ENCODE data around the gene DNAJB11.

Gene DNAJB11

DNA sequence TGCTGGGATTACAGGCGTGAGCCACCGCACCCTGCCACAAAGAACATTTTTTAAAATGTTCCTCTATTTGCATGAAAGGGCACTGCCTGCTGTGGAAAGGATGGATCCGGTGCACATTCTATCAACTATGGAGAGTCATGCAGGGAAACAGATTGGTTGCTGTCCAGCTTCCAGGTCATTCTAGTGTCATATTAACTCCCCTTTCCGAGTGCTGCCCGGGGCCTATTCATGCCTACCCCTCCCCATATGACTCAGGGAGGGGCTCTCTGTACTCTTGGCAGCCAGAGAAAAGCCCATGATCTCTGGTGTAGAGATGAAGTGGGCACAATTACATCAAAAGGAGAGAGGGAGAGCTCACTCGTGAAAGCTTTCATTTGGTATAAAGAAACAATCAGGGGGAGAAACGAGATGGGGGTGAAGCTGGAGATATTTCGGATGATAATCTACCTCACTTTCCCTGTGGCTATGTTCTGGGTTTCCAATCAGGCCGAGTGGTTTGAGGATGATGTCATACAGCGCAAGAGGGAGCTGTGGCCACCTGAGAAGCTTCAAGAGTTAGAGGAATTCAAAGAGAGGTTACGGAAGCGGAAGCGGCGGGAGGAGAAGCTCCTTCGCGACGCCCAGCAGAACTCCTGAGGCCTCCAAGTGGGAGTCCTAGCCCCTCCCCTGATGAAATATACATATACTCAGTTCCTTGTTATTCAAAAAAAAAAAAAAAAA lies 26.2 kb downstream of the DNAJB11 start:
- DNase-seq (ENCODE audit: low spot score): no peak

- no peak for DNase-seq (ENCODE audit: low spot score)
Observed at GRCh38 chr3:186598108-186598784, 27.7 kb downstream of the DNAJB11 start.

DNA sequence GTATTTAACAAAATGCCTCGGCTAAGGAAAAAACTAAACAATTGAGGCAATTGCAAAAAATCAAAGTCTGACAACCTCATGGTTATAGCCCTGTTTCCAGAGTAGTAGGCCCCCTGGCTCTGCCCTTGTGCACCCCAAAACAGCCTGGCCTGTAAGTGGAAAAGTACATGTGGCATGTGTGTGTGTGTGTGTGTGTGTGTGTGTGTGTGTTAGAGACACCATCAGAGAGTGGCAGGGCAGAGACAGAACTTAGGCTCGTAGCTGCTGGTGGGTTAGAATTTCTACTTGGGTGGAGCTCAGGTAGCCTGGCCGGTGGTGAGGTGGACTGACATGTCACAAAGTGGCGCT lies 28.2 kb downstream of the DNAJB11 start:
- DNase-seq (ENCODE audit: low spot score): no peak

GRCh38 chr3:186599142-186599784 lies 28.7 kb downstream of the DNAJB11 start:
- DNase-seq (ENCODE audit: low spot score): no peak

- DNase-seq (ENCODE audit: low spot score): no peak
Observed at GRCh38 chr3:186599785-186600166, 29.3 kb downstream of the DNAJB11 start.

- DNase-seq (ENCODE audit: low spot score): no peak
Observed at GRCh38 chr3:186600896-186601295, 30.4 kb downstream of the DNAJB11 start.

DNA sequence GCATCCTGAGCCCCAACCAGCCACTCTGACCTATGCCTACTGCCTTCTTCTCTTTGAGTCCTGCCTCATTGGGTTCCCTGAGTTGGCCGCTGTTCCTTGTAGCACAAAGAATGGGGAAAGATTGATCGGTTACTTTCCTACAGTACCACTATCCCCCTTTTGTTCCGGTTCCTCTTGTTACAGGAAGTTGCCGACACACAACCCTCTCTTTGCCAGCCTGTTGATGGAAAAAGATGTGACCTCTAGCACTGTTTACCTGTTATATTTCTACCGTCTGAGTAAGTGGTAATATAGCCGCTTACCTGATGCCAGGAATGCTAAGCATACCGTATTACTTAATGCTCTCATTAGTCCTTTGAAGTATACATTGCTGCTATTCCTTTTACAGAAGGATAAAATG lies 32.6 kb downstream of the DNAJB11 start:
- DNase-seq (ENCODE audit: low spot score): no peak

DNA sequence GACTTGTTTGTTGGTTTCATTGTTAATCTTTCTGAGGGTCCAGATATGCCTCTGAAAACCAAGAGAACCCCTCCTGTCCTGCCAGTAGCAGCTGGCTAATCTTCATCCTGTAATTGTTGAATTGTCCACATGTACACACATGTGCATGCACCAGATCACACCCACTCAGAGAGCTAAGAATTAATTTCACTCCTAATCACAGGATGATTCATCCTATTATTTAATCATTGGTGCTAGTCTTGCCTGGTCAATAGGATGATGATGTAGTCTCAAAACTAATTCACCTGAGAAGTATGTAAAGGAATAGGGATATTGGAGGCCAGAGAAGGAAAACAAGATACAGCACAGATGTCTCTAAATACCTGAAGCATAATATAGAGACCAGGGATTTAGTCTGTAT lies 34.6 kb downstream of the DNAJB11 start:
- no peak for DNase-seq (ENCODE audit: low spot score)

GRCh38 chr3:186605561-186606545 lies 35.3 kb downstream of the DNAJB11 start:
- DNase-seq (ENCODE audit: low spot score): no peak

DNA sequence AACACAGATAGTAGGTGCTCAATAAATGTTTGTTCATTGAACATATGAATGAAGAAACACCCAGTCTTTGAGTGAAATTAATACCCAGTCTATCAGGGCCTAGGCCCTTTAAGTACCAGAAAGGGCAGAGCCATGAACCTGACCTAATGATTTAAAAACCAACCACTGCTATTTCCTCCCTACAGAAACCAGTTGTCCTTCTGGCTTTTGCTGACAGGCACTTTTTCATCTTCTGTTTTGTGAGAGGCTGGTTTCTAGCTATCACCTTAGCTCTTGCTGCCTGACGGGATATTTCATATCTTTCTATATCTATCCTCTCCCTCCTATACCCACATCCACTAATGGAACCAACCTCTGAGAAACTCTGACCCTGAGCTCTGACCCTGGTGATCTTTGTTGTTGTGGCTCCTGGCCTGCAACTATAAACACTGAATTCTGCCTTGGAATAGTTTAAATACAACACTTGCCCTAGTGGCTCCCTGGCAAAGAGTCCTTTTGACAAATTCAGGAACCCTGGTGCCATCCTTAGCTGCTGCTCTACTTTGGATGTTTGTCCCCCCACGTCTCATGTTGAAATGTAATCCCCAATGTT lies 38.2 kb downstream of the DNAJB11 start:
- no peak for DNase-seq (ENCODE audit: low spot score)

DNA sequence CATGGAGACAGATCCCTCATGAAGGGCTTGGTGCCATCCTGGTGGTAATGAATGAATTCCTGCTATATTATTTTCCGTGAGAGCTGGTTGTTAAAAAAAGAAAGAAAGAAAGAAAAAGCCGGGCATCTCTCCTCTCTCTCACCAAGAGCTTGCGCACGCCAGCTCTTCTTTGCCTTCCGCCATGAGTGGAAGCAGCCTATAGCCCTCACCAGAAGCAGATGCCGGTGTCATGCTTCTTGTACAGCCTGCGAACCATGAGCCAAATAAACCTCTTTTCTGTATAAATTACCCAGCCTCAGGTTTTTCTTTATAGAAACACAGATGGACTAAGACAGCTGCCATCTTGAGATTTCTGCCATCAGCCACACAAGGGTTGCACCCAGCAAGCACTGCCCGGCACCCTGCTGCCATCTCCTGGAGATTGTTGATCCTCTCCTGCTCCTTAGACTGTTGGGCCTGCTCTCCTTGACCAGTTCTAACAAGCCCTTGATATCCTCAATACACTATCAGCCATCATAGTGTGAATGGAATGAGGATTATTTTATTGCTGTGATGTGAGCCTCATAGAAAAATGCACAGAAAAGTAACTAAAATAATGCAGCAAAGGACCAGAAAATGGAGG lies 38.8 kb downstream of the DNAJB11 start:
- DNase-seq (ENCODE audit: low spot score): peak; percentile 22

- DNase-seq (ENCODE audit: low spot score): no peak
Observed at GRCh38 chr3:186612065-186612464, 41.5 kb downstream of the DNAJB11 start.

DNA sequence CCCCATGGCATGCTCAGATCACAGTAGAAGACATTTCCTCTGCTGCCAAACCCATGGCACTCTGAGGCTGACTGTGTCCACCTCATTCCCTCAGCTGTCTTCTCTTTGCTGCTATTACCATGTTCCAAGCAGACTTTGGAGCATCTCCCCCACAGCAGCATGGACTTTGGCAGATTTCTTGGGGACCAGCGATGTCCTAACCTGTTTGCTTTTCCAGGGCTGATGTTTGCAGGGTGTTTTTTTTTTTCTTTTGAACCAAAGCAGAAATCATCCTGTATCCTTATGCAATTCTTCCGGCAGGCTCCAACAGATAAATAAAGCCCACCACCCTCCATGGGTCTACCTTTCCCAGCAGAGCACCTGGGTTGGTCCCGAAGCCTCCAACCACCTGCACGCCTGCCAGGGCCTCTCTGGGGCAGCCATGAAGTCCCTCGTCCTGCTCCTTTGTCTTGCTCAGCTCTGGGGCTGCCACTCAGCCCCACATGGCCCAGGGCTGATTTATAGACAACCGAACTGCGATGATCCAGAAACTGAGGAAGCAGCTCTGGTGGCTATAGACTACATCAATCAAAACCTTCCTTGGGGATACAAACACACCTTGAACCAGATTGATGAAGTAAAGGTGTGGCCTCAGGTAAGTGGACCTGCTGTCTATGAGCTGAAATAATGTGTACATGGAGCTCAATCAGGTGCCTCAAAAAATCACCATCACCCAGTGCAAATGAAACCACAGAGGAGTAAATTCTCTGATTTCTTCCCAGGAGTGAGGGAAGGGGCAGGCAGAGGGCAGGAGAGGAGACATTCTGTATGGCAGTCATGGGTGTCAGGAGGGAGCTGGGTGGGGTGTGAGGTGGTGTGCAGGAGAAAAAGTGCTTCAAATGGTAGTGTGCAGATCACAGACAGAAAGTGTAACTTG lies 42.5 kb downstream of the DNAJB11 start, which contains the start of gene AHSG:
TSS of gene AHSG (plus strand) at position 340 of the 916 bp plus-strand sequence. CDS start at position 422, 82 bp downstream.
- no peak for DNase-seq (ENCODE audit: low spot score)

DNA sequence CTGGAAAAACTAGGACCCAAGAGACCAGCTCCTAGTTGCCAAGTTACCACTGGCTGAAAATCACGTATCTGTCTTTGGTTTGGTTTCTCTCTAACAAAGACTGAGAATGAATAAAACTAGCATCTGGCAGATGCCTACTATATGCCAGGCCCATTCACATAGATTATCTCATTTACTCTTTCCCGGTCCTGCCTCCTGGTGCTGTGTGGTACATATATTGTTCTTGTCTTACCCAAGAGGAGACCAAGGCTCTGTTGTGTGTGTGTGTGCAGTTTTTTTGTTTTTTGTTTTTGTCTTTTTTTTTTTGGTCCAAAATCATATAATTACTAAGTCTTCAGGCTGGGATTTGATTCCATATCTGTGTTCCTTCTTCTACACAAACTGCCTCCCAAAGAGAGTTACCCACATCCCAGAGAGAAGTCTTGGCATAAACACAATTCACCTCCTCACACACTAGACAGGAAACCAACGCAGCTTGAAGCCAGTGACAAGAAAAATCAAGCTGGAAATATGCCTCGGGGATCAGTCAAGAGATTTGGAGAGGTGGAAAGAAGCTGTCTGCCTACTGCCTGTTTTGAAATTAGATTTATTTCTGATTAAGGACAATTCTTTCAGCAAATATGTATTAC lies 43.2 kb downstream of the DNAJB11 start:
- DNase-seq (ENCODE audit: low spot score): no peak

GRCh38 chr3:186614266-186614596 lies 43.7 kb downstream of the DNAJB11 start:
- no peak for DNase-seq (ENCODE audit: low spot score)

DNA sequence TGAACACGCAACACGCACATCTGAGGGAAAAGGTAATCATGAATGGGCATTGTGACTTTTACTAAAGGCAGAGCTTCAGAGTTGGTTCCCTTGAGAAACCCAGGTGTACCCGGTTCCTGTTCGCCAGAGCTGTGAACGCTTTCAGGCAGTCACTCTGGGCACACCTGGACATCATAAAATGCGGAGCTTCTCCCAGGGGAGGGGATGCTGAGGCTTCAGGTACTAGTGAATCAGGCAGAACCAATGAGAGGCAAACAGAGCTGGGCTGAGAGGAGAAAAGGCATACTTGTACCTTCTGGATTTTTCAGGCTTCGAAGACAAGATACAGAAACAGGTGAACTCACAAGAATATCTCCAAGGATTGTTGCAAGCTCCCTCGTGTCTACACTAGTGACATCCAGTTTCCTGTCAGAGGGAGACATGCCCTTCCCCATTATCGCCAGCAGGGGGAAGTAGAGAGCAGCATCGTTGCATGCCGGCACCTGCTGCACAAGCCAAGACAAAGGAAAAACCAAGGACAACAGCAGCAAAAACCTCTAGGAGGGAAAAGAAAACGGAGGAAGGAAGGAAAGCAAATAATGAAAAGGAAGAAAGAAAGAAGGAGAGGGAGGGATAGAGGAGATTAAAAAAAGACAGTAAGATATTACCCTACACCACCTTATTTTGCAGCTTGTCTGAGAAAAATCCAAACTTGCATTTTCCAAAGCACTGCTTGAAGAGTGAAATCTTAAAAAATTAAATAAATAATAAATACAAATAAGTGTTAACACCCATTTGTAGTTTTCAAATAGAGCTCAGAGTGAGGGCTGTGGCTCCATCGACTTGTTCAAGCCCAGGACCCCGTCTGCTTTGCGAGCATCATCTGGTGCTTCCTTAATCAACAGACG lies 44.3 kb downstream of the DNAJB11 start:
- peak; percentile 85 for DNase-seq (ENCODE audit: low spot score)

- no peak for DNase-seq (ENCODE audit: low spot score)
Observed at GRCh38 chr3:186616299-186616617, 45.7 kb downstream of the DNAJB11 start.

DNA sequence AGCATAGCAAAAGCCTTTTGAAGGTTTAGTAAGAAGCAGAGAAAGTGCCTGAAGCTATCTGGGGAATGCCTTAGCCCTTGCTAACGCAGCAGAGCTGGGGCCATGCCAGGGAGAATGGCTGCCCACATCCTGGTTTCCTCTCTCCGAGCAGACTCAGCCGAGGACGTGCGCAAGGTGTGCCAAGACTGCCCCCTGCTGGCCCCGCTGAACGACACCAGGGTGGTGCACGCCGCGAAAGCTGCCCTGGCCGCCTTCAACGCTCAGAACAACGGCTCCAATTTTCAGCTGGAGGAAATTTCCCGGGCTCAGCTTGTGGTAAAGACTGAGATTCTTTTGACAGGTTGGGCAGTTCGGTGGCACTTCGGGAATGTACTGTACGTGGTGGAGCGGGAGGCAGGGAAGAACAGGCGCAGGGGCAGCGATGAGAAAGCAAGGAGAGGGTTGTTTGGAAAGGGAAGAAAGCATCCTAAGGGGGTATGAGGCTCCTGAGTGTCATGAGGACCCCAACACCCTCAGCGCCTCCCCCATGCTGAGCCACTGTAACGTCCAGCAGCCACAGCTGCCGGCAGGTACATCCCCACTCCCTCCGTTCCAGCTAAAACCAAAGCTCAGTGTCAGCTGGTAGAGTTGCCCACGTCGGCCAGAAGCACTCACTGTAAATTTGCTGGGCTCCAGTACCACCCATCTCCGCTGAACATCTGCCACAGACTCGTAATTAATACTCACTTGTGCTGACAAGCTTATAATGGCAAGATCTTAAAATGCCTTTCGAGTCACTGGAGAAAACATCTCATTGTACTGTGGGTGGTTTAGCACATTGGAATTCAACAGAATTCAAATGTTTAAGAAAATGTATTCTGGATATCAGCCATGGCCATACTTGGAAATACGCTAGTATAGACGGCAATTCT lies 46.8 kb downstream of the DNAJB11 start:
- peak; percentile 98 for DNase-seq (ENCODE audit: low spot score)

Measured in AG08395 (cell line).